Smooth muscle cell (in vitro differentiated cells): ENCODE measurements around the gene OR6S1. TPM values are rescaled to one million over a fixed set of nuclear protein-coding genes. Genes with fewer than 3 reads are reported as not detected.
"Not testable (repeated sequence)": the region's sequence is repeated elsewhere in the genome, so short reads cannot be mapped to it uniquely, and the experiment has no call there.

Experiments used
- DNase-seq: peaks from one replicate; lab custom pipeline; 2025; ENCODE audit not compliant: unreplicated experiment; lab: John Stamatoyannopoulos, UW
- H2AFZ ChIP-seq: fragments of 200-600 bp; sonication (generic); 2 replicates; pipeline ENCODE4 v1.6.0; 2016; ENCODE audit warnings: antibody characterized with exemption, low read depth, mild to moderate bottlenecking
- H3F3A ChIP-seq: fragments of 200-600 bp; sonication (generic); 2 replicates; pipeline ENCODE4 v1.6.0; 2017; ENCODE audit warnings: antibody characterized with exemption, low read depth
- H3K27ac ChIP-seq: fragments of 200-600 bp; sonication (generic); 2 replicates; pipeline ENCODE4 v1.5.1; 2016; ENCODE audit warnings: low read depth, mild to moderate bottlenecking
- H3K27me3 ChIP-seq: fragments of 200-600 bp; sonication (generic); 2 replicates; pipeline ENCODE4 v1.6.1; 2016; ENCODE audit warnings: low read depth, mild to moderate bottlenecking
- H3K36me3 ChIP-seq: fragments of 200-600 bp; sonication (generic); 2 replicates; pipeline ENCODE4 v1.5.1; 2016; ENCODE audit warnings: low read depth
- H3K4me1 ChIP-seq: fragments of 200-600 bp; sonication (generic); 2 replicates; pipeline ENCODE4 v1.5.1; 2016; ENCODE audit warnings: low read depth
- H3K4me2 ChIP-seq: fragments of 200-600 bp; sonication (generic); 2 replicates; pipeline ENCODE4 v1.6.0; 2016; ENCODE audit warnings: mild to moderate bottlenecking
- H3K4me3 ChIP-seq: fragments of 200-600 bp; sonication (generic); 2 replicates; pipeline ENCODE4 v1.5.1; 2016; ENCODE audit warnings: mild to moderate bottlenecking
- H3K79me2 ChIP-seq: fragments of 200-600 bp; sonication (generic); 2 replicates; pipeline ENCODE4 v1.6.0; 2016; ENCODE audit warnings: low read depth, mild to moderate bottlenecking
- H3K9ac ChIP-seq: fragments of 200-600 bp; sonication (generic); 2 replicates; pipeline ENCODE4 v1.6.0; 2016; ENCODE audit warnings: low read depth
- H3K9me3 ChIP-seq: fragments of 200-600 bp; sonication (generic); replicated peaks from 2 replicates; pipeline ENCODE4 v1.5.1; 2016; ENCODE audit warnings: low read depth
- H4K20me1 ChIP-seq: fragments of 200-600 bp; sonication (generic); 2 replicates; pipeline ENCODE4 v1.6.0; 2016; ENCODE audit warnings: low read depth
- CTCF ChIP-seq: fragments of 200-600 bp; sonication (generic); IDR thresholded peaks from 2 replicates; pipeline ENCODE4 v1.5.1; 2017; ENCODE audit warnings: borderline replicate concordance, mild to moderate bottlenecking, antibody characterized with exemption; ENCODE audit not compliant: insufficient read depth, poor library complexity, severe bottlenecking
- WGBS: methylation state at CpG from one replicate; pipeline ENCODE4 v1.1.7; 2016; ENCODE audit warnings: low lambda C conversion rate; 5-methylcytosine and 5-hydroxymethylcytosine counted together
- polyA plus RNA-seq: library from polyadenylated mRNA; unstranded; fragments of >200 nt; fragmentation: Nextera tagmentation; extraction: Ambion mirVana; gene quantifications from 2 replicates; pipeline ENCODE4 v1.2.1, GENCODE V29; 2016
- total RNA-seq: library from RNA; depleted of rRNA; stranded (reverse); fragments of >200 nt; gene quantifications from 2 replicates; pipeline ENCODE4 v1.2.3, GENCODE V29; 2014

Gene OR6S1
- total and polyA plus RNA-seq, 2 experiments from 2014 or later: not detected

GRCh38 chr14:20603813-20604690 is 37.4 kb downstream of the OR6S1 start:
- Histone ChIP-seq H3K4me3 (no peak overlapping the region), H2AFZ (no peak overlapping the region), H3K9ac (no peak overlapping the region), H3K27me3 (no peaks in the 10 kb centered on the region), H4K20me1 (no peaks in the 10 kb centered on the region), H3K79me2 (no peaks in the 10 kb centered on the region), H3K4me2 (no peak overlapping the region), H3K27ac (no peak overlapping the region), H3K36me3 (no peaks in the 10 kb centered on the region), H3K9me3 (no peaks in the 10 kb centered on the region), H3K4me1 (no peaks in the 10 kb centered on the region), H3F3A (no peaks in the 10 kb centered on the region)
- WGBS: 92% methylated on average over 13 of the region's 13 CpGs
- TF ChIP-seq CTCF: no peak
- no peak for DNase-seq

GRCh38 chr14:20602583-20602982 is 38.9 kb downstream of the OR6S1 start:
- no peaks in the 10 kb centered on the region for H3K27me3 ChIP-seq
- no peaks in the 10 kb centered on the region for H3K4me1 ChIP-seq
- 91% methylated on average over 9 of the region's 9 CpGs for WGBS
- no peaks in the 10 kb centered on the region for H3K36me3 ChIP-seq
- H3K27ac ChIP-seq: no peak overlapping the region
- no peak overlapping the region for H3K4me3 ChIP-seq
- TF ChIP-seq CTCF: no peak
- H3F3A ChIP-seq: no peaks in the 10 kb centered on the region
- H2AFZ ChIP-seq: no peak overlapping the region
- H3K9me3 ChIP-seq: no peaks in the 10 kb centered on the region
- DNase-seq: no peak
- no peaks in the 10 kb centered on the region for H4K20me1 ChIP-seq
- no peak overlapping the region for H3K4me2 ChIP-seq
- H3K9ac ChIP-seq: no peak overlapping the region
- no peaks in the 10 kb centered on the region for H3K79me2 ChIP-seq

DNA sequence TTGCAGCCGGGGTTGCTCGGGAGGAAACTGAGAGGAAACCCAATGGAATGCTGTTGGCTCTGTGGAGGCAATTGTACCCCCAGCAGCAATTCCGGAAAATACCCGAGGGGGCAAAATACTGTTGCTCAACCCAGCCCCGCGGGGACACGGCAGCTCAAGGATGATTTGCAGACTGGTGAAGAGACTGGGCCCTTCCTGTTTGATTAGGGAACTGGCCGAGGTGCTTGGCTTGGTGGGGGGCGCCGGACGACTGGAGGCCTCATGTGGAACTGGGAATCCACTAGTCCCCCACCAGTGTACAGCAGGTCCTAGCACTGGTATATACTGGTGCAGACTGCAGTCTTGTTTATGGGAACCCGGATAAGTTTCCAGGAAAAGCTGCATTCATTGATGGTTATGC is 40.0 kb downstream of the OR6S1 start:
- Histone ChIP-seq H3K4me1 (no peaks in the 10 kb centered on the region), H3K27me3 (no peaks in the 10 kb centered on the region), H3K36me3 (no peaks in the 10 kb centered on the region), H2AFZ (no peak overlapping the region), H3K4me3 (no peak overlapping the region), H3K4me2 (no peak overlapping the region), H3F3A (no peaks in the 10 kb centered on the region), H3K9ac (no peak overlapping the region), H4K20me1 (no peaks in the 10 kb centered on the region), H3K9me3 (no peaks in the 10 kb centered on the region), H3K79me2 (no peaks in the 10 kb centered on the region), H3K27ac (no peak overlapping the region)
- no peak for TF ChIP-seq CTCF
- DNase-seq: no peak
- 89% methylated on average over 12 of the region's 12 CpGs for WGBS

DNA sequence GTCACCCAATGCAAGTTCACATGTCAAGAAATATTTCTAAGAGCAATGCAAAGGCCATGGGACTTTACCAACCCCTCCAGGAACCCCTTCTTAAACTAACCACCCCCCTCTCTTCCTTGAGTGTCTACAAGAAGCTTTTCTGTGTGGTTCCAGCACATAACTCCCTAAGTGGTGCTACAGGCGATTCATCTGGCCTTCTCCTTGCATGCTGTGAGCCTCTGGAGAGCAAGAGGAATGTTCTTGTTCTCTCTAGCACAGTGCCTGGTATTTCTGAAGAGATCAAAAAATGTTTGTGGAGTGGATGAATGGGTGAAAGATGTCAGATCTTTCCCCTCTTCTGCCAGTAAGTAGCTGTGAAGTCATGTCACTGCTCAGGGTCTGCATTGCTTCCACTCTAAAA is 44.4 kb downstream of the OR6S1 start:
- 83% methylated on average over 1 of the region's 1 CpG for WGBS
- H3K4me2 ChIP-seq: no peak overlapping the region
- no peaks in the 10 kb centered on the region for H3K79me2 ChIP-seq
- no peaks in the 10 kb centered on the region for H3K9me3 ChIP-seq
- TF ChIP-seq CTCF: no peak
- no peaks in the 10 kb centered on the region for H3F3A ChIP-seq
- no peak overlapping the region for H3K4me3 ChIP-seq
- H3K27ac ChIP-seq: no peak overlapping the region
- no peak overlapping the region for H3K9ac ChIP-seq
- H4K20me1 ChIP-seq: no peaks in the 10 kb centered on the region
- H3K36me3 ChIP-seq: no peaks in the 10 kb centered on the region
- no peak for DNase-seq
- no peaks in the 10 kb centered on the region for H3K27me3 ChIP-seq
- no peak overlapping the region for H2AFZ ChIP-seq
- no peaks in the 10 kb centered on the region for H3K4me1 ChIP-seq

GRCh38 chr14:20595726-20596125 is 45.8 kb downstream of the OR6S1 start:
- not testable (repeated sequence) for H3K9me3 ChIP-seq, H2AFZ ChIP-seq, H4K20me1 ChIP-seq, H3K27me3 ChIP-seq, H3K36me3 ChIP-seq, H3K9ac ChIP-seq, H3F3A ChIP-seq, H3K4me2 ChIP-seq, H3K4me3 ChIP-seq, H3K79me2 ChIP-seq, DNase-seq, H3K27ac ChIP-seq, H3K4me1 ChIP-seq
- WGBS: 100% methylated on average over 3 of the region's 3 CpGs
